ENCODE data around the gene TAS2R41.

DNA sequence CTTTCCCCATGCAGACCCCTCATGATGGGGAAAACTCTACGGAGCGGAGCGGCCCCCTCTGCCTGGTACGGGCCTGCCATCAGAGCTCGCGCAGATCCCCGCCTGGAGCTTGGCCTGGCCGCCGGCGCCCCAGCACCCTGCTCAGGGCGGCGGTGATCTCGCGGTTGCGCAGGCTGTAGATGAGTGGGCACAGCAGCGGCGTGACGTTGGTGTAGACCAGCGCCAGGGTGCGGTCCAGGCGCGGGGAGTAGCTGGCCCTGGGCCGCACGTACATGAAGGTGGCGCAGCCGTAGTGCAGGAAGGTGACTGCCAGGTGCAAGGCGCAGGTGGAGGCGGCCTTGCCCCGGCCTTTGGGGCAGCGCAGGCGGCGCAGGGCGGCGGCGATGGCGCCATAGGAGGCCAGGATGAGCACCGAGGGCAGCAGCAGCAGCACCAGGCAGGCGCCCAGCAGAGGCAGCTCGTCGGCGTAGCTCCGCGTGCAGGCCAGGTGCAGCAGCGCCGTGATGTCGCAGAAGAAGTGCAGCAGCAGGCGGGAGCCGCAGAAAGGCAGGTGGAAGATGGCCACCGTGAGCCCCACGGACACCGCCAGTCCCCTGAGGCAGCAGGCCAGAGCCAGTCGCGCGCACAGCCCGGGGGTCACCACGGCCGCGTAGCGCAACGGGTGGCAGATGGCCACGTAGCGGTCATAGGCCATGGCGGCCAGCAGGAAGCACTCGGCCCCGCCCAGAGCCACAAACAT is 33.4 kb downstream of the TAS2R41 start:
- TF ChIP-seq GATA2 (IDR thresholded peaks at IDR 0.05; ENCODE audit: low read depth, low read length) (no peak), GATA3 (IDR thresholded peaks at IDR 0.05; ENCODE audit: low read depth, low read length) (no peak)
